Measurements from ENCODE around the gene BEAN1. TPM values are rescaled to one million over a fixed set of nuclear protein-coding genes. Genes with fewer than 3 reads are reported as not detected.

BEAN1 gene
- total and polyA plus RNA-seq, 9 of the 15 experiments (the other 6 are each of a cell fraction or from before 2014, with no cell fraction given), result not detected

- H2AFZ ChIP-seq (ENCODE audit: low read depth, low read length), result no peak overlapping the region
- no peaks in the 10 kb centered on the region for H3K9me1 ChIP-seq (ENCODE audit: control insufficient read depth, insufficient read depth, low read length)
- no peaks in the 10 kb centered on the region for H3K9me3 ChIP-seq (replicated peaks; ENCODE audit: control insufficient read depth, insufficient read depth, low read depth, low read length)
- H3K9ac ChIP-seq (ENCODE audit: insufficient read depth in 1 of 2, low read depth in 2 of 2, low read length in 2 of 2), result no peak overlapping the region
- ChIA-PET CTCF (ENCODE audit: low intra/inter-chr PET ratio) (no interaction called here), POLR2A (interaction anchor here (0.6 kb wide), 2 partner anchors 16 to 191 kb away, joined by 3 read pairs; no protein-coding TSS in a partner anchor)
- H3K36me3 ChIP-seq (ENCODE audit: control insufficient read depth, insufficient read depth, low read length), result no peaks in the 10 kb centered on the region
- in situ Hi-C loops (cut with MboI) (no loop called here), intact Hi-C loops (cut with micrococcal nuclease) (no loop called here)
- DNase-seq (ENCODE audit: extremely low read depth in 1 of 4, low spot score in 3 of 4) (no peak), FAIRE-seq (no peak), ATAC-seq (no peak)
- WGBS (ENCODE audit: insufficient coverage, low coverage, missing lambda C conversion rate), result 4% methylated on average over 10 of the region's 10 CpGs
- peaks cover 0 to 11% of the 10 kb centered on the region in 2 experiments; a peak in 2 of 5 replicates for H3K4me1 ChIP-seq (replicated peaks in 1 of 2; ENCODE audit: control insufficient read depth in 2 of 2, insufficient read depth in 2 of 2, low read length in 2 of 2)
- BruUV-seq (replicated peaks), result no TSS peak
- H3K27me3 ChIP-seq (ENCODE audit: control insufficient read depth in 2 of 2, insufficient read depth in 2 of 2, low read length in 2 of 2), result peaks cover 38 to 55% of the 10 kb centered on the region in 2 experiments
- H3K79me2 ChIP-seq (ENCODE audit: control insufficient read depth, insufficient read depth, low read length), result no peaks in the 10 kb centered on the region
- no peak overlapping the region for H3K27ac ChIP-seq (ENCODE audit: extremely low read depth, low read depth, low read length)
- H3K4me2 ChIP-seq (ENCODE audit: insufficient read depth, low read length), result no peak overlapping the region
- TF ChIP-seq ATF1 (CRISPR knock-in tag; IDR thresholded peaks at IDR 0.05) (no peak), ATF1 (tag; IDR thresholded peaks at IDR 0.05) (no peak), ZBTB34 (CRISPR knock-in tag; IDR thresholded peaks at IDR 0.05) (no peak), E2F3 (CRISPR knock-in tag; IDR thresholded peaks at IDR 0.05) (no peak), ZNF766 (CRISPR knock-in tag; conservative IDR thresholded peaks at IDR 0.05) (no peak), PREB (CRISPR knock-in tag; IDR thresholded peaks at IDR 0.05) (no peak), HMG20B (CRISPR knock-in tag; IDR thresholded peaks at IDR 0.05) (no peak), GABPB2 (CRISPR knock-in tag; conservative IDR thresholded peaks at IDR 0.05) (no peak), ZBTB1 (CRISPR knock-in tag; IDR thresholded peaks at IDR 0.05; ENCODE audit: borderline replicate concordance, low read depth) (no peak)
- H4K20me1 ChIP-seq (replicated peaks; ENCODE audit: control insufficient read depth, insufficient read depth, low read length), result peaks cover 16% of the 10 kb centered on the region; the same call in 1 of the 2 replicates
- H3K4me3 ChIP-seq, result no peak overlapping the region
These were observed 44.2 kb downstream of the BEAN1 start for GRCh38 chr16:66471264-66471663.

Data from K562 (cell line).